Measurements from ENCODE around the gene EIF4E2.
"Not testable (repeated sequence)": the region's sequence is repeated elsewhere in the genome, so short reads cannot be mapped to it uniquely, and the experiment has no call there.

Gene EIF4E2

DNA sequence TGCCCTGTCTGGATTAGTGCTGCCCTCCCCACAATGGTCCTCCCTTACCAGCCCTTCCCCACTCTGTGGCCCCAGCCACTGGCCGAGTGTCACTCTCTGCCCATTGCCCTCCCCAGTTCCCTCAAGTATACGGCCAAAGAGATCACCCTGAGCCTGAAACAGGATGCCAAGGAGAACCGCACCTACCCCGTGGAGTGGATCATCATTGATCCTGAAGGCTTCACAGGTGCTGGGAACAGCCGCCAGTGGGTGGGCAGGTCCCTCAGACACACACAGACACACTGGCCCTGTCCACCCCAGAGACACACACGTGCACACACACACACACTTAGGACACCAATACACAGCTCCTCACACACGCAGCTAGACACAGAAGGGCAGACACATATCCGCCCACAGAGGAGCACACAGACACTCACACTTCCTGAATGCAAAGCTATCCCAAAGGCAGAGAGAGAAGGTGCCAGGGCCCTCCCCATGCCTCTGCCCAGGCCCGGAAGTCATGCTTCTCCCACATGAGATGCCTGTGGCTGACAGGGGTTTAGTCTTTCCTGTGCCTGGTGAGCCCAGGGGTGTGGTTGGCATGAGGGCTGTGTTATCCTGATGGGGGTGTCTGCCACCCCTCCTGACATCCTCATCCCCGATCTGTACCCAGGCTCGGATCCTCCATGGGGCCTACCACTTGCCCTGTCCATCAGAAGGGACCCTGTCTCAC is 21.6 kb upstream of the EIF4E2 start:
- TF ChIP-seq, protein P1, sequence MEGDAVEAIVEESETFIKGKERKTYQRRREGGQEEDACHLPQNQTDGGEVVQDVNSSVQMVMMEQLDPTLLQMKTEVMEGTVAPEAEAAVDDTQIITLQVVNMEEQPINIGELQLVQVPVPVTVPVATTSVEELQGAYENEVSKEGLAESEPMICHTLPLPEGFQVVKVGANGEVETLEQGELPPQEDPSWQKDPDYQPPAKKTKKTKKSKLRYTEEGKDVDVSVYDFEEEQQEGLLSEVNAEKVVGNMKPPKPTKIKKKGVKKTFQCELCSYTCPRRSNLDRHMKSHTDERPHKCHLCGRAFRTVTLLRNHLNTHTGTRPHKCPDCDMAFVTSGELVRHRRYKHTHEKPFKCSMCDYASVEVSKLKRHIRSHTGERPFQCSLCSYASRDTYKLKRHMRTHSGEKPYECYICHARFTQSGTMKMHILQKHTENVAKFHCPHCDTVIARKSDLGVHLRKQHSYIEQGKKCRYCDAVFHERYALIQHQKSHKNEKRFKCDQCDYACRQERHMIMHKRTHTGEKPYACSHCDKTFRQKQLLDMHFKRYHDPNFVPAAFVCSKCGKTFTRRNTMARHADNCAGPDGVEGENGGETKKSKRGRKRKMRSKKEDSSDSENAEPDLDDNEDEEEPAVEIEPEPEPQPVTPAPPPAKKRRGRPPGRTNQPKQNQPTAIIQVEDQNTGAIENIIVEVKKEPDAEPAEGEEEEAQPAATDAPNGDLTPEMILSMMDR (IDR thresholded peaks at IDR 0.05; ENCODE audit: low read depth, low read length), result no peak
- no peak for TF ChIP-seq EZH2phosphoT487 (IDR thresholded peaks at IDR 0.05; ENCODE audit: low read depth)
- no peak overlapping the region for H3K27ac ChIP-seq (ENCODE audit: low read length)

DNA sequence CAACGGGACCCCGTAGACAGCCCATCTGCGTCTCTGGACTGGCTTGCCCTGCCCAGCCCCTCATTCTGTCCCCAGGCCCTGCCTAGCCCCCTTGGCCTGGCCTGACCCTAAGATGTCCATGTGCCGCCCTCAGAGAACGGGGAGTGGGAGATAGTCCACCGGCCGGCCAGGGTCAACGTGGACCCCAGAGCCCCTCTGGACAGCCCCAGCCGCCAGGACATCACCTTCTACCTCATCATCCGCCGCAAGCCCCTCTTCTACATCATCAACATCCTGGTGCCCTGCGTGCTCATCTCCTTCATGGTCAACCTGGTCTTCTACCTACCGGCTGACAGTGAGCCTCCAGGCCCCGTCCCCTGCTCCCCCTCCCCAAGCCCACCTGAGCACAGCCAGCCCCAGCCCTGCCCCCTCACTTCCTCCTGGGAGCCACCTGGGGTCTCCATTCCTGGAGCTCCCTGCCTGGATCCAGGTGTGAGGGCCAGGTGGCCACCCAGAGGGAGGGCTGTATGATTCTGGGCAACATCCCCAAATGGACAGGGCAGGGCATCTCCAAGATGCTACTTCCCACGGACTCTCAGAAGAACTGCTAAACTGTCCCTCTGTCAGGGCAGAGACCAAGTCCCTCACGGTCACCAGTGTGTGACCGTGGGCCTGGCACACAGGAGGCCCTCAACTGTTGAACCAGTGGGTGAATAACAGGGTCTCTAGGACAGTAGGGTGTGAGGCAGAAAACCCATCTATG is 20.5 kb upstream of the EIF4E2 start:
- Histone ChIP-seq H3K4me3 (ENCODE audit: low read length) (no peak overlapping the region), H2AFZ (ENCODE audit: low read depth, low read length) (no peak overlapping the region), H3K4me2 (ENCODE audit: low read length) (no peak overlapping the region), H3K27me3 (ENCODE audit: low read depth, low read length) (no peaks in the 10 kb centered on the region), H3K9me3 (ENCODE audit: insufficient read depth, low read length) (no peaks in the 10 kb centered on the region), H3K9ac (ENCODE audit: low read length) (no peak overlapping the region), H3K36me3 (replicated peaks; ENCODE audit: low read depth, low read length) (no peaks in the 10 kb centered on the region), H3K4me1 (ENCODE audit: low read length) (no peaks in the 10 kb centered on the region), H3K27ac (ENCODE audit: low read length) (no peak overlapping the region), H3K79me2 (ENCODE audit: low read length) (no peaks in the 10 kb centered on the region), H4K20me1 (ENCODE audit: insufficient read depth, low read length) (no peaks in the 10 kb centered on the region)
- TF ChIP-seq, protein P1 (IDR thresholded peaks at IDR 0.05; ENCODE audit: low read depth, low read length), result no peak
- TF ChIP-seq EZH2phosphoT487 (IDR thresholded peaks at IDR 0.05; ENCODE audit: low read depth), result no peak

More for the DNA sequence above, 21.6 kb upstream of the EIF4E2 start:
- no peaks in the 10 kb centered on the region for H3K4me1 ChIP-seq (ENCODE audit: low read length)
- H3K9ac ChIP-seq (ENCODE audit: low read length), result no peak overlapping the region
- no peaks in the 10 kb centered on the region for H3K79me2 ChIP-seq (ENCODE audit: low read length)
- no peak overlapping the region for H2AFZ ChIP-seq (ENCODE audit: low read depth, low read length)
- no peaks in the 10 kb centered on the region for H3K36me3 ChIP-seq (replicated peaks; ENCODE audit: low read depth, low read length)
- no peak overlapping the region for H3K4me2 ChIP-seq (ENCODE audit: low read length)
- H3K4me3 ChIP-seq (ENCODE audit: low read length), result no peak overlapping the region
- H3K9me3 ChIP-seq (ENCODE audit: insufficient read depth, low read length), result no peaks in the 10 kb centered on the region
- H4K20me1 ChIP-seq (ENCODE audit: insufficient read depth, low read length), result no peaks in the 10 kb centered on the region
- H3K27me3 ChIP-seq (ENCODE audit: low read depth, low read length), result no peaks in the 10 kb centered on the region

DNA sequence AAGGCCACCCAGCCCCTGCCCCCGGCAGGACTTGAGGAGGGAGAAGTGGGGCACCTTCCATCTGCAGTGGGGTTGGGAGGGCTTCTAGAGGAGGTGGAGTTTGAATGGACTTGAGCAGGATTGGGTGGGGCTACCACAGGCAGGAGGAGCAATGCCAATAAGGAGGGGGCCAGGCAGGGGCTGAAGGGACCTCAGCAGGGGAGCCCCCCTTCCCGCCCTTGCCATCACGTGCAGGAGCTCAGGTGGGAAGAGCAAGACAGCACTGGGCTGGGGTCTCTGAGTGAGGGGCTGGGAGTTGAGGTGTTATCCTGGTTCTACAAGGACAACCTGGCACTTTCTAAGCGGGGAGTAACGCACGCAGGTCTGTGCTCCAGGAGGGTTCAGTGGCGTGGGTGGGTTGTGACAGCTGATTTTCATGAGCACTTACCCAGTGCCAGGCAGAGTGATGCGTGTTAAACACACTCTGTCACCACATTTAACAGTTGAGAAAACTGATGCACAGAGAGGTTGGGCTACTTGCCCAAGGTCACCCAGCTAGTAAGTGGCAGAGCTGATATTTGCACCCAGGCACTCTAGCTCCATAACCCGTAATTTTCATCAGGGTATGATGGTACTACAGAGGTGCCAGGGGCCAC is 19.7 kb upstream of the EIF4E2 start:
- H3K4me2 ChIP-seq (ENCODE audit: low read length), result no peak overlapping the region
- no peaks in the 10 kb centered on the region for H3K27me3 ChIP-seq (ENCODE audit: low read depth, low read length)
- TF ChIP-seq, protein P1 (IDR thresholded peaks at IDR 0.05; ENCODE audit: low read depth, low read length), result no peak
- no peak for TF ChIP-seq EZH2phosphoT487 (IDR thresholded peaks at IDR 0.05; ENCODE audit: low read depth)
- H3K4me1 ChIP-seq (ENCODE audit: low read length), result no peaks in the 10 kb centered on the region
- H3K4me3 ChIP-seq (ENCODE audit: low read length), result no peak overlapping the region
- no peaks in the 10 kb centered on the region for H3K79me2 ChIP-seq (ENCODE audit: low read length)
- no peak overlapping the region for H2AFZ ChIP-seq (ENCODE audit: low read depth, low read length)
- H4K20me1 ChIP-seq (ENCODE audit: insufficient read depth, low read length), result no peaks in the 10 kb centered on the region
- H3K36me3 ChIP-seq (replicated peaks; ENCODE audit: low read depth, low read length), result no peaks in the 10 kb centered on the region
- H3K27ac ChIP-seq (ENCODE audit: low read length), result no peak overlapping the region
- no peak overlapping the region for H3K9ac ChIP-seq (ENCODE audit: low read length)
- H3K9me3 ChIP-seq (ENCODE audit: insufficient read depth, low read length), result no peaks in the 10 kb centered on the region

DNA sequence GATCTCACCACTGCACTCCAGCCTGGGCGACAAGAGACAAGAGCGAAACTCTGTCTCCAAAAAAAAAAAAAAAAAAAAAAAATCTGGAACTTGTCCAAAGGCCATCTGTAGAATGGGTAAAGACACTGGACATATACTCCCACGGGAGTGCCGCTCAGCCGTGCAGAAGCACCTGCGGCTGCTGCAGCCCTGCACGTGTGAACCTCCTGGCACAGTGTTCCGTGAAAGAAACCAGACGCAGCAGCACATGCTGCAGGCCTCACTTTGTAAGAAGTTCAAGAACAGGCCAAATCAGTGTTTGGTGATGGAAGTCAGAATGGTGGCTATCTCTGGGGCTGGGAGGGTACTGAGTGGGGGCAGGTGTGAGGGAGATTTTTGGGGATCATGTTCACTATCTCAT is 18.1 kb upstream of the EIF4E2 start:
- Histone ChIP-seq H3K9ac (ENCODE audit: low read length) (no peak overlapping the region), H3K79me2 (ENCODE audit: low read length) (no peaks in the 10 kb centered on the region), H3K27me3 (ENCODE audit: low read depth, low read length) (no peaks in the 10 kb centered on the region), H3K4me3 (ENCODE audit: low read length) (no peak overlapping the region), H4K20me1 (ENCODE audit: insufficient read depth, low read length) (no peaks in the 10 kb centered on the region), H2AFZ (ENCODE audit: low read depth, low read length) (no peak overlapping the region), H3K36me3 (replicated peaks; ENCODE audit: low read depth, low read length) (no peaks in the 10 kb centered on the region), H3K27ac (ENCODE audit: low read length) (no peak overlapping the region), H3K9me3 (ENCODE audit: insufficient read depth, low read length) (no peaks in the 10 kb centered on the region), H3K4me1 (ENCODE audit: low read length) (no peaks in the 10 kb centered on the region), H3K4me2 (ENCODE audit: low read length) (no peak overlapping the region)
- TF ChIP-seq, protein P1 (IDR thresholded peaks at IDR 0.05; ENCODE audit: low read depth, low read length), result no peak
- TF ChIP-seq EZH2phosphoT487 (IDR thresholded peaks at IDR 0.05; ENCODE audit: low read depth), result no peak

DNA sequence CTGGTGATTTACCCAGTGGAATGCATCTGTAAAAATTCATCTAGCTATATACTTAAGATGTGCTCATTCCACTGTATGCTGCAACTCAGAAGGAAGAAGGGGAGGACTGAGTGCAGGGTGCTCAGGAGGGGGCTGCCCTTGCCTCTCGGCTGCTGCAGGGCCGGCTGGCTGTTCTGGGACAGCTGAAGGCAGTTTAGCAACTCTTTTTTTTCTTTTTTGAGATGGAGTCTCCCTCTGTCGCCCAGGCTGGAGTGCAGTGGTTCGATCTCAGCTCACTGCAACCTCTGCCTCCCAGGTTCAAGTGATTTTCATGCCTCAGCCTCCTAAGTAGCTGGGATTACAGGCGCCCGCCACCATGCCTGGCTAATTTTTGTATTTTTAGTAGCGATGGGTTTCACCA is 17.7 kb upstream of the EIF4E2 start:
- not testable (repeated sequence) for H3K27ac ChIP-seq (ENCODE audit: low read length); H3K4me2 ChIP-seq (ENCODE audit: low read length); H3K4me3 ChIP-seq (ENCODE audit: low read length); H3K79me2 ChIP-seq (ENCODE audit: low read length); H3K36me3 ChIP-seq (replicated peaks; ENCODE audit: low read depth, low read length); H3K27me3 ChIP-seq (ENCODE audit: low read depth, low read length); H3K4me1 ChIP-seq (ENCODE audit: low read length); H3K9ac ChIP-seq (ENCODE audit: low read length); H2AFZ ChIP-seq (ENCODE audit: low read depth, low read length); H3K9me3 ChIP-seq (ENCODE audit: insufficient read depth, low read length); H4K20me1 ChIP-seq (ENCODE audit: insufficient read depth, low read length)

All from OCI-LY3 (cell line).